C4-2B (cell line): ENCODE results near the gene LTBP1.

ENCODE experiments used
- H3K27ac ChIP-seq: fragments of 450-650 bp; 2 replicates; pipeline ENCODE4 v1.5.1; 2017
- CTCF ChIP-seq: fragments of 450-650 bp; conservative IDR thresholded peaks from 2 replicates; pipeline ENCODE4 v1.5.1; 2017; ENCODE audit warnings: mild to moderate bottlenecking
- ZFX ChIP-seq: fragments of 450-650 bp; IDR thresholded peaks from 2 replicates; pipeline ENCODE4 v1.6.1; 2017

Gene LTBP1

DNA sequence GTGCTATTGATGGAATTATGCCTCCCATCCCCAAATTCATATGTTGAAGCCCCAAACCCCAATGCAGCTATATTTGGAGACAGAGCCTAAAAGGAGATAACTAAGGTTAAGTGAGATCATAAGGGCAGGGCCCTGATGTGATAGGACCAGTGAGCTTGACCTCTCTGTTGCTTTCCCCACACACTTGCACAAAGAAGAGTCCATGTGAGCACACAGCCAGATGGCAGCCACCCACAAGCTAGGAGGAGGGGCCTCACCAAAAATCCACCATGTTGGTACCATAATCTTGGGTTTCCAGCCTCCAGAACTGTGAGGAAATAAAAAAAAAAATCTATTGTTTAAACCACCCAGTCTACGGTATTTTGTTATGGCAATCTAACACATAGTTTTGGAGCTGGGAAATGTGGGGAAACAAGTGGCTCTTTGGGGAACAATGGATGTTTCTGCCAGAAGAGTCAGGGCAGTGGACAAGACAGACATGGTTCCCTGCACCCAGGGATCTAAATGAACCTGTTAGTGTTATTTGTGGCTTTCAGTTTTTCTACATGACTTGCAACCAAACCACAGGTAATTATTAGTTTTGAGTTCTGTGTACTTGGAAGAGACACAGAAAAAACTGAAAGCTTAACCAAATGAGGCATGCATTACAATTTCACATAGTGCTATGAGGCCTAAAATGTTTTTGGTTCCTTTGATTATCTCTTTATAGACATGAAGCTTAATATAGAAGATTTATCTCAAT, 259.1 kb downstream of the LTBP1 start:
- H3K27ac ChIP-seq, result no peak overlapping the region
- TF ChIP-seq CTCF (no peak), ZFX (no peak)

- H3K27ac ChIP-seq, result no peak overlapping the region
- TF ChIP-seq ZFX (no peak), CTCF (no peak)
Observed at GRCh38 chr2:33207151-33207740, 260.5 kb downstream of the LTBP1 start.

DNA sequence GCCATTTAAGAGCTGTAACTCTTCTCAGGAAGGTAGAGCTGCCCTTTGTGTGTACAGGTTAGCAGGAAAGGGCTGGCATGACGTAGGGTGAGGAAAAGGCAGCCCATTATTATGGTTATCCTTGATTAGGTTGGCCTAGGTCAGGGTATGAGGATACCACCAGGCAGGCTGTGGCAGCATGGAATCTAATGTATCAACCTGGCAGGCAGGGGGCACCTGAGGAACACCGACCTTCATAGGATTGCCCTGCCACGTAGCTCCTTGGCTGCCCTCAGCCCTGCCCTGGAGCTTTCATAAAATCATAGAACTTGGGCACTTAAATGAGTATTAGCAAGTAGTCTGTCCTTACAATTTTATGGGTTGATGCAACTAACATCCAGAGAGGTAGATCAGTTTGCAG, 261.6 kb downstream of the LTBP1 start:
- H3K27ac ChIP-seq, result no peak overlapping the region
- TF ChIP-seq CTCF (no peak), ZFX (no peak)

DNA sequence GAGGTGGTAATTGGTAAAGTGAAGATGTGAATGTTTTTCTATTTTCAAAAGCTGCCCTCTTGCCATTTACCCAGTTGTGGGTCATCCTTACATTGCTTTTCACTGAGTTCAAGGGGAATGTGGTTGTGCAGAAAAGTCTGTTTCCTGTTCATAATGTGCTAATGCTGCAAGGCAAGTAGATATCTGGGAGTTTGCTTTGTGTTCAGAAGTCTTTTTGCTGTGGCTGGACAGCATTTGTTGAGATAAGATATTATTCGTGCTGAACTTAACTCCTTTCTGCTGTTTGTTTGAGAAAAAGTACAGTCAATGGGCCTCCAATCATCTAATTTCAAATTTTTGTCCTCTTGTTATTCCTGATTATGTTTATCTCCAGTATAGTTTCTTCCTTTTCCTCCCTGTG, 263.2 kb downstream of the LTBP1 start:
- no peak for TF ChIP-seq ZFX
- TF ChIP-seq CTCF, result no peak
- no peak overlapping the region for H3K27ac ChIP-seq

DNA sequence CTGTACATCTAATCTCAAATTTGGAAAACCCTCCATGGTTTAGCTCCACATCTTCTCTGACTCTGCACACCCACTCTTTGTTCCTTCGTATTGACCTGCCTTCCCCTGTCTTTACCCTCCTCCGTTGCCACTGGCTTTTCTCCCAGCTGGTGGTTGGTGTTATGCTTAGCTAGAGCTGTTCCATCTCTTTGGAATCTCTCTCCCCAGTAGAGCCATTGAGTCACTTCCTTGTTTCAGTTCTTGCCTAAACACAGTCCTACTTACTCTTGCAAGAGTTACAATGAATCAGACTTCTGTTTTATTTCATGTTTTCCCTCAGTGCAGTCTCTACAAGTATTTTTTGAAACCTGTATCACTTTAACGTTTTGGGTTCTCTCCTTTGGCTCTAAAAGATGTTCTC, 263.9 kb downstream of the LTBP1 start:
- no peak overlapping the region for H3K27ac ChIP-seq
- no peak for TF ChIP-seq ZFX
- no peak for TF ChIP-seq CTCF

DNA sequence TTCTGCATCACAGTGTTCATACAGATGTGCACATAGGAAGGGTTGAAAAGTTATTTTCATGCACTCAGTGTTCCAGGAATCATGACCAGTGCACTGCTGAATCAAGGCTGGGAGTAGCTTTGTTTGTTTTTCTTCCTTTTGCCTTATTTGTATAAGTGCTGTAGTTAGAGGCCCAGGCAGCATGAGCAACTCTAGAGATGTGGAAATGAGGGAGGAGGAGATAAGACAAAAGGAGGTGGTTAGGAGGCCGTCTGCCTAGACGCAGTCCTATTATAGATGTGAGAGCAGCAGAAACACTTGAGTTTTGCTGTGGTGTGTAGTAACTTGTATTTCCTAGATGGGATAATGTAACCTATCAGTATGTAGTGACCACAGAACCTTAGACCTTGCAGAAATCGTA, 265.4 kb downstream of the LTBP1 start:
- TF ChIP-seq ZFX (no peak), CTCF (no peak)
- no peak overlapping the region for H3K27ac ChIP-seq

- H3K27ac ChIP-seq, result no peak overlapping the region
- TF ChIP-seq ZFX (no peak), CTCF (no peak)
Observed at GRCh38 chr2:33213244-33213643, 266.5 kb downstream of the LTBP1 start.
